Ishikawa (cell line): ENCODE results near the gene CD302.

Experiments
- CEBPB ChIP-seq: IDR thresholded peaks from 2 replicates; pipeline ENCODE4 v1.6.1; 2012
- CREB1 ChIP-seq: IDR thresholded peaks from 2 replicates; pipeline ENCODE4 v1.6.1; 2012; ENCODE audit warnings: low read depth
- EGR1 ChIP-seq: IDR thresholded peaks from 2 replicates; pipeline ENCODE4 v1.6.1; 2012
- EP300 ChIP-seq: IDR thresholded peaks from 2 replicates; pipeline ENCODE4 v1.6.1; 2012; ENCODE audit warnings: borderline replicate concordance
- FOXM1 ChIP-seq: IDR thresholded peaks from 2 replicates; pipeline ENCODE4 v1.6.1; 2012; ENCODE audit warnings: low read depth, borderline replicate concordance
- NFIC ChIP-seq: IDR thresholded peaks from 2 replicates; pipeline ENCODE4 v1.6.1; 2012
- RAD21 ChIP-seq: IDR thresholded peaks from 2 replicates; pipeline ENCODE4 v1.6.1; 2012; ENCODE audit warnings: low read depth
- TAF1 ChIP-seq: IDR thresholded peaks from 2 replicates; pipeline ENCODE4 v1.6.1; 2012; ENCODE audit warnings: low read depth, mild to moderate bottlenecking
- TCF12 ChIP-seq: IDR thresholded peaks from 2 replicates; pipeline ENCODE4 v1.6.1; 2012; ENCODE audit warnings: low read depth
- TEAD4 ChIP-seq: IDR thresholded peaks from 2 replicates; pipeline ENCODE4 v1.6.1; 2012
- YY1 ChIP-seq: IDR thresholded peaks from 2 replicates; pipeline ENCODE4 v1.6.1; 2012; ENCODE audit warnings: low read depth
- ZBTB7A ChIP-seq: IDR thresholded peaks from 2 replicates; pipeline ENCODE4 v1.6.1; 2012; ENCODE audit warnings: low read depth
- TF ChIP-seq, protein P1 (sequence below): IDR thresholded peaks from 2 replicates; pipeline ENCODE4 v1.6.1; 2012; ENCODE audit warnings: low read depth, mild to moderate bottlenecking
- TF ChIP-seq, protein P2 (sequence below): IDR thresholded peaks from 2 replicates; pipeline ENCODE4 v1.6.1; 2012
- TF ChIP-seq, protein P3 (sequence below): IDR thresholded peaks from 2 replicates; pipeline ENCODE4 v1.6.1; 2012

CD302 gene

DNA sequence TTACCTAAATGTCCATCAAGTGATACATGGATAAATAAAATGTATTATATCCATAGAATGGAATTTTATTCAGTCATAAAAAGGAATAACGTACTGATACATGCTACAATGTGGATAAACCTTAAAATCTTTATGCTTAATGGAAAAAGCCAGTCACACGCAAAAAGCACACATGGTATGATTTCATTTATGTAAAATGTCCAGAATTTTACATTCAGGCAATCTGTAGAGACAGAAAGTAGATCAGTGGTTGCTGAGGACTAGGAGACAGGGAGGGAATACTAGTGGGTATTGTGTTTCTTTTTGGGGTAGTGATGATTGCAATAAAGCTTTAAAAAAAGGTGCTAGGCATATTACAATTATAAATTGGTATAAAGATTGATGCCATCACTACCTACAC lies 30.7 kb upstream of the CD302 start:
- TF ChIP-seq, protein P1, sequence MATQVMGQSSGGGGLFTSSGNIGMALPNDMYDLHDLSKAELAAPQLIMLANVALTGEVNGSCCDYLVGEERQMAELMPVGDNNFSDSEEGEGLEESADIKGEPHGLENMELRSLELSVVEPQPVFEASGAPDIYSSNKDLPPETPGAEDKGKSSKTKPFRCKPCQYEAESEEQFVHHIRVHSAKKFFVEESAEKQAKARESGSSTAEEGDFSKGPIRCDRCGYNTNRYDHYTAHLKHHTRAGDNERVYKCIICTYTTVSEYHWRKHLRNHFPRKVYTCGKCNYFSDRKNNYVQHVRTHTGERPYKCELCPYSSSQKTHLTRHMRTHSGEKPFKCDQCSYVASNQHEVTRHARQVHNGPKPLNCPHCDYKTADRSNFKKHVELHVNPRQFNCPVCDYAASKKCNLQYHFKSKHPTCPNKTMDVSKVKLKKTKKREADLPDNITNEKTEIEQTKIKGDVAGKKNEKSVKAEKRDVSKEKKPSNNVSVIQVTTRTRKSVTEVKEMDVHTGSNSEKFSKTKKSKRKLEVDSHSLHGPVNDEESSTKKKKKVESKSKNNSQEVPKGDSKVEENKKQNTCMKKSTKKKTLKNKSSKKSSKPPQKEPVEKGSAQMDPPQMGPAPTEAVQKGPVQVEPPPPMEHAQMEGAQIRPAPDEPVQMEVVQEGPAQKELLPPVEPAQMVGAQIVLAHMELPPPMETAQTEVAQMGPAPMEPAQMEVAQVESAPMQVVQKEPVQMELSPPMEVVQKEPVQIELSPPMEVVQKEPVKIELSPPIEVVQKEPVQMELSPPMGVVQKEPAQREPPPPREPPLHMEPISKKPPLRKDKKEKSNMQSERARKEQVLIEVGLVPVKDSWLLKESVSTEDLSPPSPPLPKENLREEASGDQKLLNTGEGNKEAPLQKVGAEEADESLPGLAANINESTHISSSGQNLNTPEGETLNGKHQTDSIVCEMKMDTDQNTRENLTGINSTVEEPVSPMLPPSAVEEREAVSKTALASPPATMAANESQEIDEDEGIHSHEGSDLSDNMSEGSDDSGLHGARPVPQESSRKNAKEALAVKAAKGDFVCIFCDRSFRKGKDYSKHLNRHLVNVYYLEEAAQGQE: no peak
- TF ChIP-seq, protein P2, sequence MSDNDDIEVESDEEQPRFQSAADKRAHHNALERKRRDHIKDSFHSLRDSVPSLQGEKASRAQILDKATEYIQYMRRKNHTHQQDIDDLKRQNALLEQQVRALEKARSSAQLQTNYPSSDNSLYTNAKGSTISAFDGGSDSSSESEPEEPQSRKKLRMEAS: no peak
- TF ChIP-seq YY1 (no peak), ZBTB7A (no peak), NFIC (no peak), RAD21 (no peak), CREB1 (no peak), FOXM1 (no peak), EGR1 (no peak), TEAD4 (no peak), TAF1 (no peak), TCF12 (no peak), EP300 (no peak), CEBPB (no peak)
- TF ChIP-seq, protein P3, sequence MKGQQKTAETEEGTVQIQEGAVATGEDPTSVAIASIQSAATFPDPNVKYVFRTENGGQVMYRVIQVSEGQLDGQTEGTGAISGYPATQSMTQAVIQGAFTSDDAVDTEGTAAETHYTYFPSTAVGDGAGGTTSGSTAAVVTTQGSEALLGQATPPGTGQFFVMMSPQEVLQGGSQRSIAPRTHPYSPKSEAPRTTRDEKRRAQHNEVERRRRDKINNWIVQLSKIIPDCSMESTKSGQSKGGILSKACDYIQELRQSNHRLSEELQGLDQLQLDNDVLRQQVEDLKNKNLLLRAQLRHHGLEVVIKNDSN: no peak

DNA sequence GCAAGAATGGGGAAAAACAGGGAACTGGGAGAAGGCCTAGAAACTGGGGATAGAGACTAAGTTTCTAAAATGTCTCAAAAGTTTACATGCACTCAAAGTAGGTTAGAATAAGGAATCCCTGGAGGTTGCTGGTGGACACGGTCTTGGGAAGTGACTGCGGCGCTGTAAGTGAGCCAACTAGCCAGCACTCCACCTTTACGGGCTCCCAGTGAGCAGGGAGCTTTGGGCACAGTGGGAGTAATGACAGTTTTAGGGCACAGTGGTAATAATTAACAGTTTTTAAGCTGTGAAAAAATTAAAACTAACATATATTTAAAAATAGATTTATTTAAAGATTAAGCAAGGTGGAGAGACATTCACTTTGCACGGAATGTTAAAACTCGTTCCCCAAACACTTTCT lies 20.9 kb upstream of the CD302 start:
- TF ChIP-seq, protein P2: no peak
- TF ChIP-seq ZBTB7A (no peak), YY1 (no peak), NFIC (no peak), RAD21 (no peak), CREB1 (no peak), CEBPB (no peak), EP300 (no peak), EGR1 (no peak), FOXM1 (no peak), TAF1 (no peak), TEAD4 (no peak), TCF12 (no peak)
- TF ChIP-seq, protein P3: no peak
- TF ChIP-seq, protein P1: no peak

DNA sequence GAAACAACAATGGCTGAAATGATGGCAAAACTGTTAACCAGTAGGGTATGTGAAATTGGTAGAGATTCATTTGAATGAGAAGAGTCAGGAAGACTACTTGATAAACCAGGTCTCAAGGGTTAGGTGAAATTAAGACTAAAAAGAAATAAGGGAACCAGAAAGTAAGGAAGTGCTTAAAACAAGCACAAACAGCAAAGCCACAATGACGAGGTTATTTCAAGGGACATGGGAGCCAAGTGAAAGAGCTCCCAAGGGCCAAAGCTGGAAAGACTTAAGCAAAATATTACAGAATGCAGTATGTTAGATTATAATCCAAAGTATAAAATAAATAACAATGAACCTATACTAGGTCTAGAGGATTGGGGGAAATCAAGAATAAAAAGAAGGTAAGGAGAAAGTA lies 19.3 kb upstream of the CD302 start:
- TF ChIP-seq NFIC: no peak
- TF ChIP-seq EP300: no peak
- no peak for TF ChIP-seq RAD21
- TF ChIP-seq, protein P3: no peak
- no peak for TF ChIP-seq TEAD4
- no peak for TF ChIP-seq EGR1
- no peak for TF ChIP-seq YY1
- no peak for TF ChIP-seq TAF1
- TF ChIP-seq TCF12: no peak
- no peak for TF ChIP-seq ZBTB7A
- no peak for TF ChIP-seq CEBPB
- no peak for TF ChIP-seq CREB1
- TF ChIP-seq, protein P2: no peak

DNA sequence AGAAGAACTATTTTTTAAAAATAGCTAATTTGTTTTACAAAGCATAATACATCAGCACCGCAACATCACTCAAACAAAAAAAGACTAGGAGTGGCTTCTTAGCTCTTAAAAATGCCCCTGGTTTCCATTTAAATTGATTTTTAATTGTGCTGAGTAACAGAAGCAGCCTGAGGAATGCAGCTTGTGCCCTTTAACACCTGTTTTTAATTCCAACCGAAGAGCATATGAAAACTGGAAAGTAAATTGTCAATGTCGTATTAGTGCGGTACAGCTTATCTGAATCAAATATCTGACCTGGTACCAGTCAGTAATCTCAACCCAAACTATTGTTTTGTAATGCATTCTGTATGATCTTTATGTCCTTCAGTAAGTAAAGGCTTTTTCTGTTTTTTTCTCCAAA lies 13.2 kb upstream of the CD302 start:
- no peak for TF ChIP-seq YY1
- TF ChIP-seq CEBPB: no peak
- TF ChIP-seq, protein P2: no peak

DNA sequence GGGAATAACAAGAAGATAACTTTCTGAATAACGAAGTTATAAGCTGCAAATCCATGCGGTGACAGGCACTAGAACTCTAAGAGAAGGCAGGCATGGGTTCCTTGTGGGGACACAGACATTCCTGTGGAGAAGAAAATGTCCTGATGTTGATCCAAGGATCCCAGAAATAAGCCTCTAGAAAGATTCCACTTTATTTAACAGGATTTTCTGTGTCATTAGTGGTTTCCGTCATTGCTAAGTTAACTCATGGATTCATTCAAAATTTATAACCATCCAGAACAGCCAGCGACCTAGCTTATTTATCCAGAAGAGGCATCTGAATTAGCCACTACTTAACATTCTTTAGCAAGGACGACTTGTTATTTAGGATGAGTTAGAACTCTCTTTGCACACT lies 10.0 kb upstream of the CD302 start:
- no peak for TF ChIP-seq FOXM1
